SKM-1 treated with dmso at 0.1 percent for 144 hours (cell line): ENCODE results near the gene CD200.
"Not testable (repeated sequence)": the region's sequence is repeated elsewhere in the genome, so short reads cannot be mapped to it uniquely, and the experiment has no call there.

Experiments used
- DNase-seq: peaks from one replicate; lab custom pipeline; 2025; ENCODE audit not compliant: unreplicated experiment; lab: John Stamatoyannopoulos, UW

Gene CD200

GRCh38 chr3:112384769-112385168, 51.8 kb downstream of the CD200 start:
- no peak for DNase-seq

DNA sequence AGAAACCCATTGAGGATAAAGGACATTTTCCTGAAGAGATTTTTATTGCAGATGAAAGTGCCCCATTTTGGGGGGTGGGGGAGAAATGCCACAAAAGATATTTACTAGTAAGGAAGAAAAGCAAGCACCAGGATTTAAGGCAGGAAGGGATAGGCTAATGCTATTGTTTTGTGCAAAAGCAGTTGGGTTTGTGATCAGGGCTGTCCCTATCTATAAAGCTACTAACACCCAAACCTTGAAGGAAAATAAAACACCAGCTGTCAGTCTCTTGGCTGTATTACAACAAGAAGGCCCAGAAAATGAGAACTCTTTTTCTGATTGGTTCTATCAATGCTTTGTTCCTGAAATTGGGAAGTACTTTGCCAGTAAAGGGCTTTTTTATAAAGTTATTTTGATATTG, 56.0 kb downstream of the CD200 start:
- DNase-seq = no peak

GRCh38 chr3:112389961-112390360, 57.0 kb downstream of the CD200 start:
- no peak for DNase-seq

GRCh38 chr3:112390783-112391641, 58.1 kb downstream of the CD200 start:
- DNase-seq = no peak

DNA sequence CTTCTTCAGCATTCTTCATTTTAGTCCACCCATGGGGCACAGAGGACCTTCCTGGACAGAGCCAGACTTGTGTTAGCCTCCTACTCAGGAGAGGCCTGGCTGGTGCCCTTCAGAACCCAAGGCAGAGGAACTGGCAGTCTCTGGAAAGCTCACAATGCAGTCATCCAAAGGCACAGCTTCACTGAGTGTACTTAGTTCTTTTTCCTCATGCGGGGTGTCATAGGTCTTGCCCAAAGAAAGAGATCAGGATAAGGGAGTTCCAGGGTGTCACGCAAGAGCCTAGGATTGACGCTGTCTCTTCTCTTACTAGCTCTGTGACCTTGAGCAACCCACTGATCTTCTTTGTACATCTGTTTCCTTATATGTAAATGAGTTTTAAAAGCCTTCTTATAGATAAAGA, 58.7 kb downstream of the CD200 start:
- DNase-seq = no peak

- DNase-seq = no peak
Measured at GRCh38 chr3:112392393-112393359, 59.7 kb downstream of the CD200 start.

DNA sequence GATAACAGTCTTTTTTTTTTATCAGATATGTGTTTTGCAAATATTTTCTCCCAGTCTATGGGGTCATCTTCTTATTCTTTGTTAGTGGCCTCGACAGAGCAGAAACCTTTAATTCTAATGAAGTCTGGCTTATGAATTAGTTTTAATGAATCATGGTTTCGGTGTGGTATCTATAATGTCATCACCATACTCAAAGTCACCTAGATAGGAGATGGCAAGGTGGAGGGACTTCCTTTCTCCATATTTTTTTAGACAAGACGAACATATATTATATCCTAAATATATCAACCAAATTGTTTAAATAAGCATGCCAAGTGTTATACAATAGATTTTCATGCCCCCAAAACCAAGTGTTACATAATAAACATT, 60.4 kb downstream of the CD200 start:
- no peak for DNase-seq

GRCh38 chr3:112394003-112394640, 61.2 kb downstream of the CD200 start:
- no peak for DNase-seq

DNA sequence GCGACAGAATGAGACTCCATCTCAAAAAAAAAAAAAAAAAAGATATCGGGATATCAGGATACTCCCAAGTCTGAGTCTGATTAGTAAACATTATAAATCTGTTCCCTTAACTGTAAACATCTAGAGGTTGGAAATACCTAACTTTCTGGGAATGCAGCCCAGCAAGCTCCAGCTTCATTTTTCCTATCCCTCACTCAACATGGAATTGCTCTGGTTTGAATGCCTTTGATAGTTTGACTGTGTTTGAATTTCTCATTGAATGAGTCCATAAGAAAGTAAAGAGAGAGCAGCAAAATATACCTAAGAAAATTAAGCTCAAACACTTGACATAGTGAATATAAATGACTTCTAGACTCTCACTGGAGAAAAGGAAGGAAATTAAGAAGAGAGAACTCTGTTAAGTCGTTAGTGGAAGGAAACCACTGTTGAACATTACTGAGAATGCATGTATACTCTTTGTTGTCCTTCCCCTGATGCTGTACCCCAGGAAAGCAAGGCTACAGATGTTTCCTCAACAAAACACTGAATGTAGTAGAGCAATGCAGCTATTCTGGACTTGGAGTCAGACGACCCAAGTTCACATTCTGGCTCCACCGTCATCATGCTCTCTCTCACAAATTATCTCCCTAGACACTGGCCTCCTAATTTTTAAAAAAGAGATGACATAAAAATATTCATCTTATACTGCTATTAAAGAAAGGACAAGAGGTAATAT, 62.4 kb downstream of the CD200 start:
- DNase-seq = no peak

- no peak for DNase-seq
Measured at GRCh38 chr3:112395896-112396290, 62.9 kb downstream of the CD200 start.

GRCh38 chr3:112397556-112397955, 64.6 kb downstream of the CD200 start:
- no peak for DNase-seq

DNA sequence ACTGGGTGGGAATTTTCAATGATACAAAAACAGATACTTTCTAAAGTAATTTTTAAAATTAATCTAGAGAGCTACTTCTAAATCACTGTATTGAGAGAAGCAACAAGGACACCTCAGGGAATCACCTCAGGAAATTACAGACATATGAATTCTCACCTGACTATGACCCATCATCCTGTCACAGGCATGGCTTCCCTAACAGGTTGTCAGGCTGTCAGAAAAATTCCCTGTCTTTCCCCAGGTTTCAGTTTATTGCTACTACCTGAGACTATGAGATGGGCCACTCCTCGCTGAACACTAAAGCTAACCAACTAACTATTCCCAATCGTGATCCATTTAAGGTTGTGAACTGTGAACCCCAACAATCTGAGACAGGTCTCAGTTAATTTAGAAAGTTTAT, 66.1 kb downstream of the CD200 start:
- no peak for DNase-seq

- DNase-seq = not testable (repeated sequence)
Measured at GRCh38 chr3:112399554-112399953, 66.6 kb downstream of the CD200 start.

DNA sequence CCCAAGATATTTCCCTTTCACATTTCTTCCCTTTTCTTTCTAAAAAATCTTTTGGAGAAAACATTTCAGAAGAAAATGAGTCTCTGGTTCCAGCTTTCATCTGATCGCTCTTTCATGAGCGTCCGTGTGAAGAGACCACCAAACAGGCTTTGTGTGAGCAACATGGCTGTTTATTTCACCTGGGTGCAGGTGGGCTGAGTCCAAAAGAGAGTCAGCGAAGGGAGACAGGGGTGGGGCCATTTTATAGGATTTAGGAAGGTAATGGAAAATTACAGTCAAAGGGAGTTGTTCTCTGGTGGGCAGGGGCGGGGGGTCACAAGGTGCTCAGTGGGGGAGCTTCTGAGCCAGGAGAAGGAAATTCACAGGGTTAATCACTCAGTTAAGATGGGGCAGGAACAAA, 67.4 kb downstream of the CD200 start:
- DNase-seq = not testable (repeated sequence)

DNA sequence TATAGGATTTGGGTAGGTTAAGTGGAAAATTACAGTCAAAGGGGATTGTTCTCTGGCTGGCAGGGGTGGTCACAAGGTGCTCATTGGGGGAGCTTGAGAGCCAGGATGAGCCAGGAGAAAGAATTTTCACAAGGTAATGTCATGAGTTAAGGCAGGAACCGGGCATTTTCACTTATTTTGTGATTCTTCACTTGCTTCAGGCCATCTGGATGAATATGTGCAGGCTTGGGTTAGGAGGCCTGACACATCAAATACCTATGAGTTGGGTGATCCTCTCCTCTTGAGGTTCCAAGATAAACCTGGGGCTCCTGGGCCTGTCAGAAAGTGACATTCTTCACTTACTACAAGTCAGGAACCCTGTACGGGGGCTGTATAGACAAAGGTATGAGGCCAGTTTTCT, 68.7 kb downstream of the CD200 start:
- DNase-seq = no peak

- no peak for DNase-seq
Measured at GRCh38 chr3:112403103-112403502, 70.1 kb downstream of the CD200 start.

- DNase-seq = not testable (repeated sequence)
Measured at GRCh38 chr3:112404924-112405549, 72.1 kb downstream of the CD200 start.

- no peak for DNase-seq
Measured at GRCh38 chr3:112405845-112406244, 72.9 kb downstream of the CD200 start.

GRCh38 chr3:112407214-112407887, 74.4 kb downstream of the CD200 start:
- DNase-seq = no peak
